ENCODE data around the gene ALB. TPM values are rescaled to one million over a fixed set of nuclear protein-coding genes. Genes with fewer than 3 reads are reported as not detected.

The ALB gene
- polyA plus RNA-seq, 3 donors: not detected

- H3K9ac ChIP-seq (ENCODE audit: insufficient read depth, low read length, poor library complexity, severe bottlenecking): no peak overlapping the region
- H3K4me1 Mint-ChIP-seq: no peaks in the 10 kb centered on the region
Measured at GRCh38 chr4:73409012-73409862, 5.2 kb downstream of the ALB start.

GRCh38 chr4:73409978-73410548 lies 6.0 kb downstream of the ALB start:
- H3K27me3 ChIP-seq (ENCODE audit: control insufficient read depth in 2 of 2, insufficient read depth in 2 of 2, low read length in 2 of 2): no peaks in the 10 kb centered on the region
- Mint-ChIP-seq H3K27ac (no peak overlapping the region), H3K36me3 (no peaks in the 10 kb centered on the region), H3K27me3 (ENCODE audit: low read depth in 3 of 3) (no peaks in the 10 kb centered on the region), H3K4me3 (no peak overlapping the region), H3K9me3 (peaks cover 0 to 2% (median 0%) of the 10 kb centered on the region in 7 donors), H3K4me1 (no peaks in the 10 kb centered on the region)
- no CpG with 5 or more reads among the region's 8 CpGs for WGBS (ENCODE audit: insufficient coverage)
- H3K9me3 ChIP-seq (replicated peaks in 1 of 2; ENCODE audit: control insufficient read depth in 1 of 2, insufficient read depth in 1 of 2, low read length in 2 of 2): no peaks in the 10 kb centered on the region
- H3K9ac ChIP-seq (ENCODE audit: insufficient read depth, low read length, poor library complexity, severe bottlenecking): no peak overlapping the region
- no peaks in the 10 kb centered on the region for H4K20me1 ChIP-seq (ENCODE audit: insufficient read depth, low read length)
- DNase-seq: no peak
- no peak for TF ChIP-seq CTCF (IDR thresholded peaks at IDR 0.05)
- H3K4me3 ChIP-seq (replicated peaks in 1 of 3; ENCODE audit: low read depth in 2 of 3, low read length in 3 of 3): no peak overlapping the region
- intact Hi-C loops (cut with micrococcal nuclease): no loop called here
- no peak overlapping the region for H3K27ac ChIP-seq (ENCODE audit: low read depth in 1 of 2, low read length in 2 of 2)
- H2AFZ ChIP-seq (ENCODE audit: insufficient read depth, low read depth, low read length, poor library complexity, severe bottlenecking): no peak overlapping the region
- H3K79me2 ChIP-seq (ENCODE audit: insufficient read depth, low read length): no peaks in the 10 kb centered on the region
- no peaks in the 10 kb centered on the region for H3K4me1 ChIP-seq (ENCODE audit: control insufficient read depth in 1 of 2, insufficient read depth in 2 of 2, low read length in 2 of 2)
- H3K36me3 ChIP-seq (replicated peaks in 1 of 2; ENCODE audit: control insufficient read depth in 1 of 2, insufficient read depth in 2 of 2, low read length in 2 of 2): no peaks in the 10 kb centered on the region
- H3K4me2 ChIP-seq (replicated peaks; ENCODE audit: extremely low read depth, low read length, poor library complexity, severe bottlenecking): no peak overlapping the region

More at GRCh38 chr4:73409012-73409862, 5.2 kb downstream of the ALB start:
- H3K27me3 Mint-ChIP-seq (ENCODE audit: low read depth in 3 of 3): no peaks in the 10 kb centered on the region
- H4K20me1 ChIP-seq (ENCODE audit: insufficient read depth, low read length): no peaks in the 10 kb centered on the region
- H3K79me2 ChIP-seq (ENCODE audit: insufficient read depth, low read length): no peaks in the 10 kb centered on the region
- H3K27ac Mint-ChIP-seq: no peak overlapping the region
- no peak overlapping the region for H3K4me2 ChIP-seq (replicated peaks; ENCODE audit: extremely low read depth, low read length, poor library complexity, severe bottlenecking)
- peaks cover 0 to 2% (median 0%) of the 10 kb centered on the region in 7 donors for H3K9me3 Mint-ChIP-seq
- intact Hi-C loops (cut with micrococcal nuclease): no loop called here
- H3K27ac ChIP-seq (ENCODE audit: low read depth in 1 of 2, low read length in 2 of 2): no peak overlapping the region
- no peaks in the 10 kb centered on the region for H3K4me1 ChIP-seq (ENCODE audit: control insufficient read depth in 1 of 2, insufficient read depth in 2 of 2, low read length in 2 of 2)
- DNase-seq: no peak
- no peaks in the 10 kb centered on the region for H3K27me3 ChIP-seq (ENCODE audit: control insufficient read depth in 2 of 2, insufficient read depth in 2 of 2, low read length in 2 of 2)
- H2AFZ ChIP-seq (ENCODE audit: insufficient read depth, low read depth, low read length, poor library complexity, severe bottlenecking): no peak overlapping the region
- no peak overlapping the region for H3K4me3 Mint-ChIP-seq
- no CpG with 5 or more reads among the region's 6 CpGs for WGBS (ENCODE audit: insufficient coverage)
- no peaks in the 10 kb centered on the region for H3K36me3 Mint-ChIP-seq
- no peak for TF ChIP-seq CTCF (IDR thresholded peaks at IDR 0.05)
- H3K4me3 ChIP-seq (replicated peaks in 1 of 3; ENCODE audit: low read depth in 2 of 3, low read length in 3 of 3): no peak overlapping the region
- no peaks in the 10 kb centered on the region for H3K36me3 ChIP-seq (replicated peaks in 1 of 2; ENCODE audit: control insufficient read depth in 1 of 2, insufficient read depth in 2 of 2, low read length in 2 of 2)
- no peaks in the 10 kb centered on the region for H3K9me3 ChIP-seq (replicated peaks in 1 of 2; ENCODE audit: control insufficient read depth in 1 of 2, insufficient read depth in 1 of 2, low read length in 2 of 2)
